GM20000 (cell line): ENCODE measurements around the gene CA5A.

Source experiments
- DNase-seq: peaks from one replicate; pipeline ENCODE4 v3.0.0; 2012; ENCODE audit warnings: low spot score
- CTCF ChIP-seq: IDR thresholded peaks from 2 replicates; pipeline ENCODE4 v1.5.1; 2012; ENCODE audit warnings: mild to moderate bottlenecking, control low read depth; ENCODE audit errors: extremely low read depth, missing control alignments

CA5A gene

GRCh38 chr16:87978127-87978526, 41.8 kb upstream of the CA5A start:
- no peak for DNase-seq
- no peak for TF ChIP-seq CTCF

- DNase-seq: no peak
- TF ChIP-seq CTCF: no peak
Observed at GRCh38 chr16:87976665-87977064, 40.3 kb upstream of the CA5A start.

- TF ChIP-seq CTCF: no peak
- no peak for DNase-seq
Observed at GRCh38 chr16:87974178-87974577, 37.8 kb upstream of the CA5A start.

GRCh38 chr16:87973717-87974116, 37.4 kb upstream of the CA5A start:
- no peak for TF ChIP-seq CTCF
- no peak for DNase-seq

- TF ChIP-seq CTCF: no peak
- DNase-seq: no peak
Observed at GRCh38 chr16:87971933-87972332, 35.6 kb upstream of the CA5A start.

- no peak for TF ChIP-seq CTCF
Observed at GRCh38 chr16:87970186-87970585, 33.9 kb upstream of the CA5A start.

GRCh38 chr16:87968541-87968940, 32.2 kb upstream of the CA5A start:
- no peak for TF ChIP-seq CTCF
- no peak for DNase-seq

More at GRCh38 chr16:87970186-87970585, 33.9 kb upstream of the CA5A start:
- DNase-seq: no peak
